Neural cell (in vitro differentiated cells): ENCODE measurements around the gene COP1.

ENCODE experiments used
- CTCF ChIP-seq: fragments of 450-650 bp; IDR thresholded peaks from 2 replicates; pipeline ENCODE4 v1.5.1; 2014; ENCODE audit warnings: antibody characterized with exemption, mild to moderate bottlenecking, moderate library complexity; ENCODE audit not compliant: poor library complexity, severe bottlenecking
- EZH2 ChIP-seq: fragments of 200-600, 300-800 bp; shearing (Covaris generic), sonication (generic); IDR thresholded peaks from 2 replicates; pipeline ENCODE4 v1.6.1; 2014; ENCODE audit warnings: antibody characterized with exemption, low read length, borderline replicate concordance, mild to moderate bottlenecking; ENCODE audit not compliant: insufficient read depth, poor library complexity, severe bottlenecking
- POLR2AphosphoS5 ChIP-seq: IDR thresholded peaks from 2 replicates; pipeline ENCODE4 v1.6.1; 2012
- TAF1 ChIP-seq: IDR thresholded peaks from 2 replicates; pipeline ENCODE4 v1.6.1; 2012; ENCODE audit warnings: low read depth

GRCh38 chr1:176159993-176160392 is 47.1 kb downstream of the COP1 start:
- TF ChIP-seq CTCF (no peak), EZH2 (no peak), TAF1 (no peak), POLR2AphosphoS5 (no peak)
